ENCODE results near the gene FCN1. TPM values are rescaled to one million over a fixed set of nuclear protein-coding genes. Genes with fewer than 3 reads are reported as not detected.

FCN1 gene
- total RNA-seq, 1 donor from 2014 or later = not detected

GRCh38 chr9:134863941-134864820, 53.5 kb downstream of the FCN1 start:
- Histone ChIP-seq H3K79me2 (ENCODE audit: low read depth) (no peaks in the 10 kb centered on the region), H3K4me2 (no peak overlapping the region), H3K36me3 (no peaks in the 10 kb centered on the region), H3K27ac (no peak overlapping the region), H3K9me3 (ENCODE audit: low read depth) (no peaks in the 10 kb centered on the region), H2AFZ (replicated peaks) (no peak overlapping the region), H4K20me1 (ENCODE audit: low read depth) (no peaks in the 10 kb centered on the region), H3K4me1 (no peaks in the 10 kb centered on the region), H3F3A (ENCODE audit: low read depth) (no peaks in the 10 kb centered on the region), H3K9ac (no peak overlapping the region), H3K4me3 (no peak overlapping the region), H3K27me3 (no peaks in the 10 kb centered on the region)
- no peak for TF ChIP-seq EZH2 (IDR thresholded peaks at IDR 0.05)
- TF ChIP-seq EZH2phosphoT487 (IDR thresholded peaks at IDR 0.05) = no peak
- no peak for TF ChIP-seq CTCF (IDR thresholded peaks at IDR 0.05)
- H3K9me3 Mint-ChIP-seq = peaks cover 2% of the 10 kb centered on the region
- no peaks in the 10 kb centered on the region for H3K36me3 Mint-ChIP-seq
- peak overlapping the region; percentile 95 for H3K27ac Mint-ChIP-seq
- H3K27me3 Mint-ChIP-seq (ENCODE audit: insufficient read depth, low read depth) = peaks cover 11% of the 10 kb centered on the region
- H3K4me3 Mint-ChIP-seq = no peak overlapping the region
- DNase-seq (ENCODE audit: low spot score) = no peak
- H3K4me1 Mint-ChIP-seq = no peaks in the 10 kb centered on the region

GRCh38 chr9:134863306-134863902, 54.3 kb downstream of the FCN1 start:
- Histone ChIP-seq H3K4me3 (no peak overlapping the region), H3K4me2 (no peak overlapping the region), H3K27ac (no peak overlapping the region), H3K27me3 (no peaks in the 10 kb centered on the region), H2AFZ (replicated peaks) (no peak overlapping the region), H4K20me1 (ENCODE audit: low read depth) (no peaks in the 10 kb centered on the region), H3K36me3 (no peaks in the 10 kb centered on the region), H3K9me3 (ENCODE audit: low read depth) (no peaks in the 10 kb centered on the region), H3K79me2 (ENCODE audit: low read depth) (no peaks in the 10 kb centered on the region), H3K4me1 (no peaks in the 10 kb centered on the region), H3K9ac (no peak overlapping the region), H3F3A (ENCODE audit: low read depth) (no peaks in the 10 kb centered on the region)
- Mint-ChIP-seq H3K4me3 (no peak overlapping the region), H3K36me3 (no peaks in the 10 kb centered on the region), H3K9me3 (peaks cover 2% of the 10 kb centered on the region), H3K27ac (no peak overlapping the region), H3K27me3 (ENCODE audit: insufficient read depth, low read depth) (peaks cover 10% of the 10 kb centered on the region), H3K4me1 (no peaks in the 10 kb centered on the region)
- TF ChIP-seq EZH2 (IDR thresholded peaks at IDR 0.05) (no peak), CTCF (IDR thresholded peaks at IDR 0.05) (no peak), EZH2phosphoT487 (IDR thresholded peaks at IDR 0.05) (no peak)
- DNase-seq (ENCODE audit: low spot score) = no peak

GRCh38 chr9:134861595-134862334, 55.9 kb downstream of the FCN1 start:
- TF ChIP-seq EZH2phosphoT487 (IDR thresholded peaks at IDR 0.05) (no peak), EZH2 (IDR thresholded peaks at IDR 0.05) (no peak), CTCF (IDR thresholded peaks at IDR 0.05) (no peak)
- Histone ChIP-seq H2AFZ (replicated peaks) (no peak overlapping the region), H3K4me2 (no peak overlapping the region), H3K36me3 (no peaks in the 10 kb centered on the region), H3K4me1 (no peaks in the 10 kb centered on the region), H3K9ac (no peak overlapping the region), H3K9me3 (ENCODE audit: low read depth) (no peaks in the 10 kb centered on the region), H3K27ac (no peak overlapping the region), H3K79me2 (ENCODE audit: low read depth) (no peaks in the 10 kb centered on the region), H4K20me1 (ENCODE audit: low read depth) (no peaks in the 10 kb centered on the region), H3F3A (ENCODE audit: low read depth) (no peaks in the 10 kb centered on the region), H3K27me3 (no peaks in the 10 kb centered on the region), H3K4me3 (no peak overlapping the region)
- Mint-ChIP-seq H3K4me3 (no peak overlapping the region), H3K27ac (no peak overlapping the region), H3K4me1 (no peaks in the 10 kb centered on the region), H3K36me3 (no peaks in the 10 kb centered on the region), H3K9me3 (peaks cover 5% of the 10 kb centered on the region), H3K27me3 (ENCODE audit: insufficient read depth, low read depth) (peaks cover 8% of the 10 kb centered on the region)
- DNase-seq (ENCODE audit: low spot score) = no peak
